HCT116 (cell line): ENCODE measurements around the gene AGPAT2. TPM values are rescaled to one million over a fixed set of nuclear protein-coding genes. Genes with fewer than 3 reads are reported as not detected.
"Not testable (repeated sequence)": the region's sequence is repeated elsewhere in the genome, so short reads cannot be mapped to it uniquely, and the experiment has no call there.

Experiments
- ATAC-seq: fragments of 200-7000 bp; cut with Tn5 transposase; 2 replicates; pipeline ENCODE4 v1.9.1; 2020; ENCODE audit warnings: mild to moderate bottlenecking, moderate library complexity
- BruUV-seq: library from RNA; stranded (reverse); fragments of 400-500 nt; replicated peaks from 2 replicates; lab custom pipeline; 2021; lab: Mats Ljungman, UMichigan
- CTCF ChIA-PET: fragments of 300-600 bp; sonication (Branson Sonifier 250); formaldehyde crosslinking; loops from one replicate; lab custom pipeline; 2021; ENCODE audit warnings: antibody characterized with exemption; lab: Charles Lee
- POLR2A ChIA-PET: fragments of 300-600, 350-600 bp; sonication (Branson Sonifier 250); formaldehyde crosslinking; loops from one replicate; lab custom pipeline; 2021; ENCODE audit warnings: antibody characterized with exemption; lab: Charles Lee
- RAD21 ChIA-PET, 2 experiments: fragments of 300-600 bp; sonication (Branson Sonifier 250); formaldehyde crosslinking; loops; one replicate each; lab custom pipeline; 2023; ENCODE audit warnings: low total read pairs in 2 of 2; ENCODE audit not compliant: uncharacterized antibody in 2 of 2, unreplicated experiment in 2 of 2, low non-redundant PET in 1 of 2; lab: Charles Lee
- DNase-seq: peaks from one replicate; pipeline ENCODE4 v3.0.0-alpha.2; 2010; ENCODE audit warnings: low read depth, low spot score
- H2AFZ ChIP-seq: fragments of 200-600 bp; shearing (Covaris generic), sonication (generic); 2 replicates; pipeline ENCODE4 v1.6.1; 2017; ENCODE audit warnings: low read depth, mixed run types, mixed read lengths, antibody characterized with exemption, low read length; ENCODE audit not compliant: poor library complexity, severe bottlenecking
- H3K27ac ChIP-seq: 2 replicates; pipeline ENCODE4 v1.5.1; 2012; ENCODE audit warnings: low read depth, low read length
- H3K27me3 ChIP-seq: fragments of 200-600 bp; sonication (generic); 2 replicates; pipeline ENCODE4 v1.6.1; 2016; ENCODE audit warnings: mixed run types, low read length, mixed read lengths; ENCODE audit not compliant: insufficient read depth
- H3K36me3 ChIP-seq, 2 experiments: fragments of 200-500 bp in 1 of 2; fragments of 200-600 bp in 1 of 2; sonication (Bioruptor generic) in 1 of 2; sonication (generic) in 1 of 2; 2 replicates each; pipeline versions ENCODE4 v1.5.1 to v1.6.1; 2014 to 2016; ENCODE audit warnings: low read length in 2 of 2, inconsistent platforms in 1 of 2, mixed read lengths in 1 of 2, mixed run types in 1 of 2; ENCODE audit not compliant: insufficient read depth in 2 of 2, control insufficient read depth in 1 of 2
- H3K4me1 ChIP-seq, 2 experiments: fragments of 200-600 bp in 1 of 2; sonication (generic) in 1 of 2; 2 replicates each; pipeline versions ENCODE4 v1.5.1 to v1.6.1; 2012 to 2017; ENCODE audit warnings: low read length in 2 of 2, inconsistent platforms in 1 of 2, mild to moderate bottlenecking in 1 of 2, mixed read lengths in 1 of 2, mixed run types in 1 of 2, moderate library complexity in 1 of 2; ENCODE audit not compliant: insufficient read depth in 2 of 2, control insufficient read depth in 1 of 2
- H3K4me2 ChIP-seq: fragments of 200-600 bp; sonication (generic); 2 replicates; pipeline ENCODE4 v1.6.1; 2017; ENCODE audit warnings: mixed run types, low read length, mixed read lengths
- H3K4me3 ChIP-seq, 2 experiments: fragments of 200-600 bp in 1 of 2; sonication (generic) in 1 of 2; replicated peaks in 1 of 2; 2 replicates each; pipeline ENCODE4 v1.5.1; 2011 to 2016; ENCODE audit warnings: low read length in 2 of 2, control low read depth in 1 of 2, low read depth in 1 of 2, mild to moderate bottlenecking in 1 of 2, mixed read lengths in 1 of 2, mixed run types in 1 of 2
- H3K79me2 ChIP-seq: fragments of 200-600 bp; sonication (generic); 2 replicates; pipeline ENCODE4 v1.6.1; 2017; ENCODE audit warnings: mild to moderate bottlenecking, mixed run types, low read length, moderate library complexity, mixed read lengths; ENCODE audit not compliant: insufficient read depth
- H3K9ac ChIP-seq: fragments of 200-600 bp; sonication (generic); 2 replicates; pipeline ENCODE4 v1.6.1; 2016; ENCODE audit warnings: low read length, mixed read lengths
- H3K9me2 ChIP-seq: fragments of 200-600 bp; sonication (generic), shearing (Covaris generic); 2 replicates; pipeline ENCODE4 v1.6.1; 2017; ENCODE audit warnings: mixed run types, mild to moderate bottlenecking, moderate library complexity; ENCODE audit not compliant: insufficient read depth
- H3K9me3 ChIP-seq, 2 experiments: fragments of 200-500 bp in 1 of 2; fragments of 200-600 bp in 1 of 2; sonication (Bioruptor generic) in 1 of 2; sonication (generic) in 1 of 2; 2 replicates each; pipeline ENCODE4 v1.6.1; 2014 to 2017; ENCODE audit warnings: low read length in 2 of 2, mixed read lengths in 2 of 2, inconsistent platforms in 1 of 2, low read depth in 1 of 2, mild to moderate bottlenecking in 1 of 2, mixed run types in 1 of 2, moderate library complexity in 1 of 2; ENCODE audit not compliant: control insufficient read depth in 1 of 2, insufficient read depth in 1 of 2
- H4K20me1 ChIP-seq: fragments of 200-600 bp; sonication (generic), shearing (Covaris generic); 2 replicates; pipeline ENCODE4 v1.6.1; 2017; ENCODE audit warnings: mixed run types, mild to moderate bottlenecking, moderate library complexity; ENCODE audit not compliant: insufficient read depth
- CEBPB ChIP-seq: IDR thresholded peaks from 2 replicates; pipeline ENCODE4 v1.6.1; 2012; ENCODE audit warnings: low read depth
- EZH2 ChIP-seq: fragments of 200-600 bp; sonication (generic); IDR thresholded peaks from 2 replicates; pipeline ENCODE4 v1.6.1; 2017; ENCODE audit warnings: antibody characterized with exemption, mixed run types
- RAD21 ChIP-seq: IDR thresholded peaks from 2 replicates; pipeline ENCODE4 v1.6.1; 2012; ENCODE audit warnings: low read depth, mild to moderate bottlenecking
- SIN3A ChIP-seq: IDR thresholded peaks from 2 replicates; pipeline ENCODE4 v1.6.1; 2012; ENCODE audit warnings: low read depth
- ZBTB33 ChIP-seq: IDR thresholded peaks from 2 replicates; pipeline ENCODE4 v1.6.1; 2011; ENCODE audit warnings: mild to moderate bottlenecking, low read length, moderate library complexity; ENCODE audit not compliant: insufficient replicate concordance; ENCODE audit errors: extremely low read depth
- ZFX ChIP-seq: fragments of 450-650 bp; IDR thresholded peaks from 2 replicates; pipeline ENCODE4 v1.6.1; 2017
- intact Hi-C: fragments of 100-400 bp; cut with micrococcal nuclease; formaldehyde crosslinking; loops from 2 replicates; pipeline ENCODE4 v1.10.0; 2022
- total RNA-seq: library from RNA; stranded (reverse); gene quantifications from one replicate; pipeline ENCODE4 v1.2.1, GENCODE V29; 2021; ENCODE audit not compliant: unreplicated experiment

Gene AGPAT2
- total RNA-seq, 1 experiment from 2014 or later: 86.0 TPM

GRCh38 chr9:136705564-136705963 is 18.3 kb upstream of the AGPAT2 start:
- POLR2A ChIA-PET: no interaction called here
- no peaks in the 10 kb centered on the region for H3K9me2 ChIP-seq
- no peaks in the 10 kb centered on the region for H4K20me1 ChIP-seq
- TF ChIP-seq SIN3A (no peak), ZBTB33 (no peak), RAD21 (no peak), EZH2 (no peak), ZFX (no peak), CEBPB (no peak)
- no peak overlapping the region for H3K27ac ChIP-seq
- H3K79me2 ChIP-seq: no peaks in the 10 kb centered on the region
- H3K4me1 ChIP-seq: peaks cover 0 to 28% of the 10 kb centered on the region in 2 experiments; a peak in 2 of 4 replicates
- no peaks in the 10 kb centered on the region for H3K36me3 ChIP-seq
- no peak overlapping the region for H3K9ac ChIP-seq
- no peaks in the 10 kb centered on the region for H3K27me3 ChIP-seq
- H2AFZ ChIP-seq: no peak overlapping the region
- RAD21 ChIA-PET: no interaction called here
- H3K9me3 ChIP-seq: no peaks in the 10 kb centered on the region
- ATAC-seq: no peak; the same call in 1 of the 2 replicates
- CTCF ChIA-PET: interaction anchor here (1.1 kb wide), 1 partner anchor 21 kb away, joined by 3 read pairs; no protein-coding TSS in a partner anchor
- BruUV-seq: no TSS peak
- H3K4me3 ChIP-seq: no peak overlapping the region
- DNase-seq: no peak
- H3K4me2 ChIP-seq: no peak overlapping the region
- intact Hi-C loops: no loop called here

GRCh38 chr9:136704741-136705140 is 17.5 kb upstream of the AGPAT2 start:
- CTCF ChIA-PET: interaction anchor here (1.1 to 2.7 kb wide), 2 partner anchors 11 to 22 kb away, joined by 3 to 11 read pairs; no protein-coding TSS in a partner anchor

More at GRCh38 chr9:136704741-136705140, 17.5 kb upstream of the AGPAT2 start:
- H3K36me3 ChIP-seq, H3K27ac ChIP-seq, H4K20me1 ChIP-seq, H3K9ac ChIP-seq, BruUV-seq, DNase-seq, H3K9me3 ChIP-seq, H3K4me3 ChIP-seq, H3K4me2 ChIP-seq, RAD21 ChIA-PET, intact Hi-C loops, ATAC-seq, H3K79me2 ChIP-seq, H3K9me2 ChIP-seq, H2AFZ ChIP-seq, POLR2A ChIA-PET, H3K27me3 ChIP-seq: not testable (repeated sequence)
- H3K4me1 ChIP-seq: peaks cover 0 to 30% of the 10 kb centered on the region in 2 experiments; a peak in 2 of 4 replicates
